CD4-positive, alpha-beta T cell (primary cell): Measurements from ENCODE around the gene RFC2. TPM values are rescaled to one million over a fixed set of nuclear protein-coding genes. Genes with fewer than 3 reads are reported as not detected.

Source experiments
- ATAC-seq: fragments of 200-7000 bp; cut with Tn5 transposase; one replicate; pipeline ENCODE4 v1.10.0; 2022; ENCODE audit warnings: mild to moderate bottlenecking; ENCODE audit not compliant: poor library complexity
- CTCF ChIA-PET: fragments of 350-600 bp; sonication (Branson Sonifier 250); formaldehyde crosslinking; loops from one replicate; lab custom pipeline; 2021; ENCODE audit warnings: antibody characterized with exemption, inconsistent platforms; lab: Charles Lee
- POLR2A ChIA-PET: fragments of 350-600 bp; sonication (Branson Sonifier 250); formaldehyde crosslinking; loops from one replicate; lab custom pipeline; 2021; ENCODE audit warnings: antibody characterized with exemption, inconsistent platforms; lab: Charles Lee
- DNase-seq, 14 experiments: peaks; one replicate each; pipeline ENCODE4 v3.0.0-alpha.2; 2013 to 2020; ENCODE audit warnings: mixed read lengths in 2 of 14
- H3K27ac ChIP-seq, 2 donors: one replicate each; pipeline versions ENCODE4 v1.5.1 to v1.7.0; 2013; ENCODE audit warnings: low read length in 2 of 2, low read depth in 1 of 2, mild to moderate bottlenecking in 1 of 2
- H3K27me3 ChIP-seq, 2 experiments: 1 replicate in 1 of 2; 2 replicates in 1 of 2; pipeline versions ENCODE4 v1.6.1 to v1.7.0; 2013; ENCODE audit warnings: low read length in 2 of 2, control low read depth in 1 of 2, mild to moderate bottlenecking in 1 of 2, moderate library complexity in 1 of 2; ENCODE audit not compliant: insufficient read depth in 2 of 2, control insufficient read depth in 1 of 2
- H3K36me3 ChIP-seq: one replicate; pipeline ENCODE4 v1.6.1; 2013; ENCODE audit warnings: low read length, control low read depth; ENCODE audit not compliant: insufficient read depth
- H3K4me1 ChIP-seq: one replicate; pipeline ENCODE4 v1.6.1; 2013; ENCODE audit warnings: low read length, control low read depth; ENCODE audit not compliant: insufficient read depth
- H3K4me3 ChIP-seq: one replicate; pipeline ENCODE4 v1.5.1; 2013; ENCODE audit warnings: mild to moderate bottlenecking, low read length, moderate library complexity
- H3K9me3 ChIP-seq, 2 experiments: 1 replicate in 1 of 2; 2 replicates in 1 of 2; pipeline versions ENCODE4 v1.6.1 to v1.7.0; 2013; ENCODE audit warnings: low read length in 2 of 2, mild to moderate bottlenecking in 2 of 2, control low read depth in 1 of 2, moderate library complexity in 1 of 2; ENCODE audit not compliant: control insufficient read depth in 1 of 2, insufficient read depth in 1 of 2
- H3K27ac Mint-ChIP-seq: one replicate; pipeline ENCODE4 v1.8.0; 2020; ENCODE audit warnings: mixed read lengths
- H3K27me3 Mint-ChIP-seq: one replicate; pipeline ENCODE4 v1.8.0; 2021; ENCODE audit warnings: mixed read lengths
- H3K36me3 Mint-ChIP-seq: one replicate; pipeline ENCODE4 v1.8.0; 2021; ENCODE audit warnings: low read depth, mixed read lengths
- H3K4me1 Mint-ChIP-seq: one replicate; pipeline ENCODE4 v1.8.0; 2021; ENCODE audit warnings: low read depth, mixed read lengths
- H3K4me3 Mint-ChIP-seq: one replicate; pipeline ENCODE4 v1.8.0; 2020; ENCODE audit warnings: mild to moderate bottlenecking, mixed read lengths
- H3K9me3 Mint-ChIP-seq: one replicate; pipeline ENCODE4 v1.8.0; 2020; ENCODE audit warnings: mixed read lengths
- intact Hi-C, 2 experiments: fragments of 100-400 bp; cut with DNase I in 1 of 2; cut with micrococcal nuclease in 1 of 2; formaldehyde crosslinking; loops; one replicate each; pipeline versions ENCODE4 v1.15.1 to v1.9.0; 2023 to 2025; cut with DNase I, micrococcal nuclease
- total RNA-seq, 174 experiments: library from RNA in 2 of 174; stranded (reverse) in 2 of 174; gene quantifications; one replicate each; pipeline ENCODE4 v1.2.3 and lab custom pipeline; 2021 to 2026
- TF ChIP-seq, protein P1 (sequence below): fragments of 200-600 bp; IDR thresholded peaks from one replicate; pipeline ENCODE4 v1.8.0; 2022; ENCODE audit warnings: antibody characterized with exemption, mild to moderate bottlenecking

The RFC2 gene
- total RNA-seq, 2 experiments from 2014 or later: 8.5 to 9.6 TPM

DNA sequence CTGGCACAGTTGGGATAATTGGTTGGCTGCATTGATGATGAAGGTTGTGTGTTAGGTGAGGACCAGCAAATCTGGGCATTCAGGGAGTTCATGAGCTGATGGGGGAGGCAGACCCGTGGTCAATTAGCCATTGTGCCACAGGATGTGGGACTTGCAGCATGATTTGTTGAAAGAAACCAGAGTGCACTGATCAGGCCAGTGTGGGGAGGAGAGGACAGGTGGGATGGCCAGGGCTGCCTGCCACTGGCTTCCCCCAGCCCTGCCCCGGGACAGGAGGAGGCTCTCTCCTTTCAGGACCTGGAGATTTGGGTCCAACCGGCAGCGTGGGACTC lies 39.3 kb upstream of the RFC2 start:
- Histone ChIP-seq H3K4me1 (peaks cover 20% of the 10 kb centered on the region), H3K27ac (no peak overlapping the region), H3K4me3 (no peak overlapping the region), H3K9me3 (peaks cover 0 to 12% of the 10 kb centered on the region in 2 experiments), H3K27me3 (no peaks in the 10 kb centered on the region), H3K36me3 (no peaks in the 10 kb centered on the region)
- Mint-ChIP-seq H3K9me3 (no peaks in the 10 kb centered on the region), H3K4me1 (peaks cover 19% of the 10 kb centered on the region), H3K27me3 (no peaks in the 10 kb centered on the region), H3K27ac (no peak overlapping the region), H3K4me3 (no peak overlapping the region), H3K36me3 (no peaks in the 10 kb centered on the region)
- ChIA-PET POLR2A (no interaction called here), CTCF (no interaction called here)
- intact Hi-C loops: loop anchor here in 1 of 2 experiments (5.0 to 10.0 kb wide), 2 partner anchors 111 to 206 kb away; no protein-coding TSS in a partner anchor
- ATAC-seq (no peak), DNase-seq (no peak)
- TF ChIP-seq, protein P1, sequence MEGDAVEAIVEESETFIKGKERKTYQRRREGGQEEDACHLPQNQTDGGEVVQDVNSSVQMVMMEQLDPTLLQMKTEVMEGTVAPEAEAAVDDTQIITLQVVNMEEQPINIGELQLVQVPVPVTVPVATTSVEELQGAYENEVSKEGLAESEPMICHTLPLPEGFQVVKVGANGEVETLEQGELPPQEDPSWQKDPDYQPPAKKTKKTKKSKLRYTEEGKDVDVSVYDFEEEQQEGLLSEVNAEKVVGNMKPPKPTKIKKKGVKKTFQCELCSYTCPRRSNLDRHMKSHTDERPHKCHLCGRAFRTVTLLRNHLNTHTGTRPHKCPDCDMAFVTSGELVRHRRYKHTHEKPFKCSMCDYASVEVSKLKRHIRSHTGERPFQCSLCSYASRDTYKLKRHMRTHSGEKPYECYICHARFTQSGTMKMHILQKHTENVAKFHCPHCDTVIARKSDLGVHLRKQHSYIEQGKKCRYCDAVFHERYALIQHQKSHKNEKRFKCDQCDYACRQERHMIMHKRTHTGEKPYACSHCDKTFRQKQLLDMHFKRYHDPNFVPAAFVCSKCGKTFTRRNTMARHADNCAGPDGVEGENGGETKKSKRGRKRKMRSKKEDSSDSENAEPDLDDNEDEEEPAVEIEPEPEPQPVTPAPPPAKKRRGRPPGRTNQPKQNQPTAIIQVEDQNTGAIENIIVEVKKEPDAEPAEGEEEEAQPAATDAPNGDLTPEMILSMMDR: no peak

DNA sequence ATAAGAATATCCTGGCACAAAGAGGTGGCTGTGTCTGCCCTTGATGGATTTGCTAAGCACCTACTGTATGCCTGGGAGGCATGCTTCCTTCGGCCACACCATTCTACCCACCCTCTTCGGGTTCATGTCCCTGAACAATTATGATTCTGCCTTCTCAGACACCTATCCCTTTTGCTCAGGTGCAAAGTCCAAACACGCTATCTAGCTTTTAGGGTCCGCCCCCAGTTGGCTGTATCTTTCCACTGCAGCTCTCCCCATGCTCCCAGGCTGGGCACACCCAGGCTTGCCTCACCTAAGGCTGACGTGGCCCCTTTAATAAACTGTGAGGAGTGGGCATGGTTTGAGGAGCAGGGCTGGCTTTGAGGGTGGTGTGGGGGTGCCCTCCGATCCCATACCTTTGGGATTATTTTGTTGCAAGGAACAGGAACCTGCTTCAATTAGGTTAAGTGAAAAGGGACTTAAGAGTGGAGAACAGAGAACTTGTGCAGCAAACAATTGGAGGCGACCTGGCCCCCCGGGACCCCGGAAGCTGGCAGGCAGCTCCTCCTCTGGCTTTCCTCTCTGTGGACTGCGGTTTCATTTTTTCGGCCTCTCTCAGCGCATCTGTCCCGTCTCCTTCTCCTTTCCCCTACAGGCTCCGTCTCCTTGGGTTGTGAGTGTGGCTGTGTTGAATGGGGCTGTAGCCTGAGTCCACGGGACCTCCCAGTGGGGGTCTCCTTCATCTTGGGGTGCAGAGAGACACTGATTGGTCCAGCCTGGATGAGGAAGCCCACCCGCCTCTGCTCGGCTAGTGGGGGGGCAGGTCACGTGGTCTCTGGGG lies 38.8 kb upstream of the RFC2 start:
- H3K4me3 Mint-ChIP-seq: no peak overlapping the region
- Histone ChIP-seq H3K4me1 (peaks cover 25% of the 10 kb centered on the region), H3K36me3 (no peaks in the 10 kb centered on the region), H3K4me3 (no peak overlapping the region), H3K27ac (no peak overlapping the region), H3K27me3 (no peaks in the 10 kb centered on the region), H3K9me3 (peaks cover 0 to 12% of the 10 kb centered on the region in 2 experiments)
- no peak for ATAC-seq
- peaks cover 24% of the 10 kb centered on the region for H3K4me1 Mint-ChIP-seq
- ChIA-PET POLR2A (no interaction called here), CTCF (interaction anchor here (0.6 kb wide), 1 partner anchor 65 kb away, joined by 4 read pairs; no protein-coding TSS in a partner anchor)
- intact Hi-C loops: loop anchor here in 1 of 2 experiments (5.0 to 10.0 kb wide), 2 partner anchors 112 to 206 kb away; no protein-coding TSS in a partner anchor
- no peak overlapping the region for H3K27ac Mint-ChIP-seq
- TF ChIP-seq, protein P1: no peak
- no peak for DNase-seq
- H3K27me3 Mint-ChIP-seq: peaks cover 3% of the 10 kb centered on the region
- H3K36me3 Mint-ChIP-seq: no peaks in the 10 kb centered on the region
- H3K9me3 Mint-ChIP-seq: no peaks in the 10 kb centered on the region

DNA sequence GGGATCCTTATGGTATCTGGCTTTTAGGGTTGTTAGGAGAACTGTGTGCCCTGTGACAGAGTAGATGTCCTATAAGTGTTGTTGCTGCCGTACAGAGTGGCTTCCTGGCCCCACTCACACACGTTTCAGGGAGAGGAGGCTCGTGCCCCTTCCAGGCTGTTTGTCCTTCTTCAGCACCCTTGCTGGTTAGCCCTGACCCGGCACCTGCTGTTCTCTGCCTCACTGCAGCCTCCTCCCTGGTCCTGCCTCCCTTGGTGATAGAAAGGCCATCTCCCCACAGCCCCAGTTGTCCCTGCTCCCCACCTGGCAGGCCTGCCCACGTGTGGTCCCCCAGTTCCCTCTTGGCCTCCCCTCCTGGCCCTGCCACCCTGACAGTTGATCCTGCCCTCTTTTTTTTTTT lies 37.3 kb upstream of the RFC2 start:
- Mint-ChIP-seq H3K27me3 (peaks cover 4% of the 10 kb centered on the region), H3K27ac (no peak overlapping the region), H3K4me3 (peak overlapping the region; percentile 67), H3K36me3 (no peaks in the 10 kb centered on the region), H3K4me1 (peaks cover 25% of the 10 kb centered on the region), H3K9me3 (no peaks in the 10 kb centered on the region)
- Histone ChIP-seq H3K27ac (no peak overlapping the region), H3K36me3 (no peaks in the 10 kb centered on the region), H3K27me3 (no peaks in the 10 kb centered on the region), H3K4me1 (peaks cover 26% of the 10 kb centered on the region), H3K4me3 (no peak overlapping the region), H3K9me3 (peaks cover 0 to 3% of the 10 kb centered on the region in 2 experiments)
- TF ChIP-seq, protein P1: no peak
- ChIA-PET POLR2A (no interaction called here), CTCF (interaction anchor here (1.7 kb wide), 1 partner anchor 85 kb away, joined by 5 read pairs; no protein-coding TSS in a partner anchor)
- no peak for DNase-seq
- ATAC-seq: no peak
- intact Hi-C loops: loop anchor here in 1 of 2 experiments (5.0 to 10.0 kb wide), 2 partner anchors 113 to 204 kb away; no protein-coding TSS in a partner anchor
